Medulla oblongata (tissue), 1 donor: Measurements from ENCODE around the gene CNN1.
"Not testable (repeated sequence)": the region's sequence is repeated elsewhere in the genome, so short reads cannot be mapped to it uniquely, and the experiment has no call there.

Experiments used
- DNase-seq: peaks from one replicate; pipeline ENCODE4 v3.0.0-alpha.2; 2015; ENCODE audit errors: extremely low spot score

The CNN1 gene

DNA sequence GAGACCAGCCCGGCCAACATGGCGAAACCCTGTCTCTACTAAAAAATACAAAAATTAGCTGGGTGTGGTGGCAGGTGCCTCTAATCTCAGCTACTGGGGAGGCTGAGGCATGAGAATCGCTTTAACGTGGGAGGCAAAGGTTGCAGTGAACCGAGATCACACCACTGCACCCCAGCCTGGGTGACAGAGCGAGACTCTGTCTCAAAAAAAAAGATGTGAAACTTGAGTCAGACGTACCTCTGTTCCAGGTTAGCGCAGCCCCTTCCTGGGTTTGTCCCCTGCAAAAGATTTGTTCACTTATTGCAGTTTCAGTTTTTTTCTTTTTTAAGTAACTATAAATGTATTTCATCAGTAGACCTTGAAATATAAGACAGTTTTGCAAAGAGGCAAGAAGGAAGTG is 61.1 kb downstream of the CNN1 start:
- DNase-seq, result not testable (repeated sequence)
